WTC11 (cell line): Measurements from ENCODE around the gene SMCO1. TPM values are rescaled to one million over a fixed set of nuclear protein-coding genes. Genes with fewer than 3 reads are reported as not detected.
A peak's percentile ranks its signal among the peaks of the same experiment; 100 is the strongest.

ENCODE experiments used
- ATAC-seq: fragments of 200-7000 bp; cut with Tn5 transposase; 2 replicates; pipeline ENCODE4 v1.10.0; 2021; ENCODE audit warnings: mild to moderate bottlenecking, moderate library complexity
- CTCF ChIA-PET: fragments of 300-600 bp; sonication (Branson Sonifier 250); formaldehyde crosslinking; loops from one replicate; lab custom pipeline; 2021; ENCODE audit warnings: antibody characterized with exemption; lab: Charles Lee
- POLR2A ChIA-PET: fragments of 350-600 bp; sonication (Branson Sonifier 250); formaldehyde crosslinking; loops from one replicate; lab custom pipeline; 2021; ENCODE audit warnings: antibody characterized with exemption; lab: Charles Lee
- DNase-seq: peaks from one replicate; pipeline ENCODE4 v3.0.0; 2021; ENCODE audit warnings: low spot score
- H3K27ac Mint-ChIP-seq: 2 replicates; pipeline ENCODE4 v1.8.0; 2021; ENCODE audit warnings: mixed read lengths
- H3K27me3 Mint-ChIP-seq: 2 replicates; pipeline ENCODE4 v1.8.0; 2021; ENCODE audit warnings: low read depth, mild to moderate bottlenecking, moderate library complexity, mixed read lengths
- H3K36me3 Mint-ChIP-seq: 2 replicates; pipeline ENCODE4 v1.8.0; 2021; ENCODE audit warnings: mixed read lengths
- H3K4me1 Mint-ChIP-seq: 2 replicates; pipeline ENCODE4 v1.8.0; 2022; ENCODE audit warnings: mixed read lengths
- H3K4me3 Mint-ChIP-seq: 2 replicates; pipeline ENCODE4 v1.8.0; 2021; ENCODE audit warnings: mild to moderate bottlenecking, moderate library complexity, mixed read lengths
- H3K9me3 Mint-ChIP-seq: 2 replicates; pipeline ENCODE4 v1.8.0; 2021; ENCODE audit warnings: mixed read lengths
- CDX4 ChIP-seq: fragments of 250-450 bp; sonication (Bioruptor Pico); IDR thresholded peaks from 2 replicates; pipeline ENCODE4 v1.9.0; 2021; ENCODE audit warnings: moderate library complexity, mild to moderate bottlenecking, inconsistent platforms, borderline replicate concordance
- CTCF ChIP-seq: fragments of 200-600 bp; IDR thresholded peaks from 2 replicates; pipeline ENCODE4 v1.8.0; 2022; ENCODE audit warnings: antibody characterized with exemption
- E2F5 ChIP-seq: sonication (generic); formaldehyde crosslinking; IDR thresholded peaks from 2 replicates; pipeline ENCODE4 v1.8.1; 2022; ENCODE audit warnings: mild to moderate bottlenecking, moderate library complexity, missing genetic modification reagents
- ETV6 ChIP-seq: sonication (generic); formaldehyde crosslinking; IDR thresholded peaks from 2 replicates; pipeline ENCODE4 v1.8.1; 2022; ENCODE audit warnings: mild to moderate bottlenecking, missing genetic modification reagents
- IRF2 ChIP-seq: sonication (generic); formaldehyde crosslinking; IDR thresholded peaks from 2 replicates; pipeline ENCODE4 v1.8.0; 2022; ENCODE audit warnings: low read depth, missing genetic modification reagents, borderline replicate concordance
- JUN ChIP-seq: sonication (generic); formaldehyde crosslinking; IDR thresholded peaks from 2 replicates; pipeline ENCODE4 v1.8.0; 2023; ENCODE audit warnings: mild to moderate bottlenecking, missing genetic modification reagents
- KAT7 ChIP-seq: sonication (generic); formaldehyde crosslinking; IDR thresholded peaks from 2 replicates; pipeline ENCODE4 v1.8.1; 2023; ENCODE audit warnings: missing genetic modification reagents, mild to moderate bottlenecking, borderline replicate concordance
- SP1 ChIP-seq: sonication (generic); formaldehyde crosslinking; conservative IDR thresholded peaks from 2 replicates; pipeline ENCODE4 v1.8.1; 2022; ENCODE audit warnings: missing genetic modification reagents
- TEAD1 ChIP-seq: sonication (generic); formaldehyde crosslinking; IDR thresholded peaks from 2 replicates; pipeline ENCODE4 v1.8.0; 2022; ENCODE audit warnings: mild to moderate bottlenecking, missing genetic modification reagents
- TP53 ChIP-seq: sonication (generic); formaldehyde crosslinking; IDR thresholded peaks from 2 replicates; pipeline ENCODE4 v1.8.1; 2023; ENCODE audit warnings: mild to moderate bottlenecking, missing genetic modification reagents
- USF1 ChIP-seq: sonication (generic); formaldehyde crosslinking; IDR thresholded peaks from 2 replicates; pipeline ENCODE4 v1.8.0; 2022; ENCODE audit warnings: mild to moderate bottlenecking, missing genetic modification reagents
- ZBTB21 ChIP-seq: sonication (generic); formaldehyde crosslinking; IDR thresholded peaks from 2 replicates; pipeline ENCODE4 v1.8.1; 2023; ENCODE audit warnings: mild to moderate bottlenecking, missing genetic modification reagents, borderline replicate concordance
- ZNF138 ChIP-seq: sonication (generic); formaldehyde crosslinking; conservative IDR thresholded peaks from 2 replicates; pipeline ENCODE4 v1.8.1; 2022; ENCODE audit warnings: mild to moderate bottlenecking, moderate library complexity, missing genetic modification reagents
- ZNF263 ChIP-seq: sonication (generic); formaldehyde crosslinking; IDR thresholded peaks from 2 replicates; pipeline ENCODE4 v1.8.1; 2022; ENCODE audit warnings: low read depth, mild to moderate bottlenecking, moderate library complexity, missing genetic modification reagents
- ZNF423 ChIP-seq: fragments of 250-450 bp; sonication (Bioruptor Pico); IDR thresholded peaks from 2 replicates; pipeline ENCODE4 v2.1.2; 2022; ENCODE audit warnings: mild to moderate bottlenecking, moderate library complexity
- total RNA-seq: library from RNA; stranded (reverse); gene quantifications from 3 replicates; pipeline ENCODE4 v1.2.3, GENCODE V29; 2021
- TF ChIP-seq, protein P1 (sequence below): fragments of 250-450 bp; sonication (Bioruptor Pico); IDR thresholded peaks from 2 replicates; pipeline ENCODE4 v1.9.0; 2021; ENCODE audit warnings: mild to moderate bottlenecking
- TF ChIP-seq, protein P2 (sequence below): sonication (generic); formaldehyde crosslinking; IDR thresholded peaks from 2 replicates; pipeline ENCODE4 v1.8.0; 2023; ENCODE audit warnings: missing genetic modification reagents
- TF ChIP-seq, protein P3 (sequence below): fragments of 250-450 bp; sonication (Bioruptor Pico); conservative IDR thresholded peaks from 2 replicates; pipeline ENCODE4 v1.9.0; 2021; ENCODE audit warnings: mild to moderate bottlenecking
- TF ChIP-seq, protein P4 (sequence below): sonication (generic); formaldehyde crosslinking; IDR thresholded peaks from 2 replicates; pipeline ENCODE4 v1.8.1; 2022; ENCODE audit warnings: missing genetic modification reagents, borderline replicate concordance

The SMCO1 gene
- total RNA-seq, 1 experiment from 2014 or later = not detected

DNA sequence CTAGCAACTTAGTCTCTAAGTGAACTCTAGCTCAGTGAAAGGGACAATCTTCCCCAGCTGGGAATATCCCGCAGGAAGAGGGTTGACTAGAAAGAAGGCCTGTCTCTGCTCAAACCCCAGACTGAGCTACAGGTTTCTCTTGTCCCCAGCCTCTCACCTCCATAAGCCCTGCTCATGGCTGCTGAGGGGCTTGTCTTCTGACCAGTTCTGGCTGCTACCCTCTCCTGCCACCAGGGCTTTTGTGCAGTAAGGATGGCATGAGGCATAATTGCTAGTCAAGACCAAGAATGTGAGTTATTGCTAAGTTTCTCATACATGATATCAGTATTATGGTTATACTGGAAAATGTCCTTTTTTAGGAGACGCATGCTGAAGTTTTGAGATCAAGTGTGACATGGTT is 31.9 kb upstream of the SMCO1 start:
- Mint-ChIP-seq H3K9me3 (peaks cover 43% of the 10 kb centered on the region), H3K27ac (no peak overlapping the region), H3K4me3 (no peak overlapping the region), H3K4me1 (no peaks in the 10 kb centered on the region), H3K27me3 (peaks cover 10% of the 10 kb centered on the region), H3K36me3 (peaks cover 27% of the 10 kb centered on the region)
- ChIA-PET CTCF (interaction anchor here (1.5 kb wide), 1 partner anchor 10 kb away, joined by 3 read pairs; no protein-coding TSS in a partner anchor), POLR2A (no interaction called here)
- peak; percentile 30; the same call in 1 of the 2 replicates for ATAC-seq
- TF ChIP-seq, protein P1, sequence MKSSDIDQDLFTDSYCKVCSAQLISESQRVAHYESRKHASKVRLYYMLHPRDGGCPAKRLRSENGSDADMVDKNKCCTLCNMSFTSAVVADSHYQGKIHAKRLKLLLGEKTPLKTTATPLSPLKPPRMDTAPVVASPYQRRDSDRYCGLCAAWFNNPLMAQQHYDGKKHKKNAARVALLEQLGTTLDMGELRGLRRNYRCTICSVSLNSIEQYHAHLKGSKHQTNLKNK (CRISPR knock-in tag) = no peak
- TF ChIP-seq, protein P2, sequence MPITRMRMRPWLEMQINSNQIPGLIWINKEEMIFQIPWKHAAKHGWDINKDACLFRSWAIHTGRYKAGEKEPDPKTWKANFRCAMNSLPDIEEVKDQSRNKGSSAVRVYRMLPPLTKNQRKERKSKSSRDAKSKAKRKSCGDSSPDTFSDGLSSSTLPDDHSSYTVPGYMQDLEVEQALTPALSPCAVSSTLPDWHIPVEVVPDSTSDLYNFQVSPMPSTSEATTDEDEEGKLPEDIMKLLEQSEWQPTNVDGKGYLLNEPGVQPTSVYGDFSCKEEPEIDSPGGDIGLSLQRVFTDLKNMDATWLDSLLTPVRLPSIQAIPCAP (CRISPR knock-in tag) = no peak
- no peak for TF ChIP-seq USF1 (CRISPR knock-in tag)
- no peak for TF ChIP-seq ZNF263 (CRISPR knock-in tag)
- no peak for TF ChIP-seq CDX4 (CRISPR knock-in tag)
- no peak for DNase-seq

- Mint-ChIP-seq H3K36me3 (peaks cover 25% of the 10 kb centered on the region), H3K9me3 (peaks cover 40% of the 10 kb centered on the region), H3K27me3 (peaks cover 10% of the 10 kb centered on the region), H3K4me1 (no peaks in the 10 kb centered on the region), H3K27ac (no peak overlapping the region), H3K4me3 (no peak overlapping the region)
- no peak for TF ChIP-seq KAT7
- no peak for TF ChIP-seq IRF2 (CRISPR knock-in tag)
- TF ChIP-seq, protein P3, sequence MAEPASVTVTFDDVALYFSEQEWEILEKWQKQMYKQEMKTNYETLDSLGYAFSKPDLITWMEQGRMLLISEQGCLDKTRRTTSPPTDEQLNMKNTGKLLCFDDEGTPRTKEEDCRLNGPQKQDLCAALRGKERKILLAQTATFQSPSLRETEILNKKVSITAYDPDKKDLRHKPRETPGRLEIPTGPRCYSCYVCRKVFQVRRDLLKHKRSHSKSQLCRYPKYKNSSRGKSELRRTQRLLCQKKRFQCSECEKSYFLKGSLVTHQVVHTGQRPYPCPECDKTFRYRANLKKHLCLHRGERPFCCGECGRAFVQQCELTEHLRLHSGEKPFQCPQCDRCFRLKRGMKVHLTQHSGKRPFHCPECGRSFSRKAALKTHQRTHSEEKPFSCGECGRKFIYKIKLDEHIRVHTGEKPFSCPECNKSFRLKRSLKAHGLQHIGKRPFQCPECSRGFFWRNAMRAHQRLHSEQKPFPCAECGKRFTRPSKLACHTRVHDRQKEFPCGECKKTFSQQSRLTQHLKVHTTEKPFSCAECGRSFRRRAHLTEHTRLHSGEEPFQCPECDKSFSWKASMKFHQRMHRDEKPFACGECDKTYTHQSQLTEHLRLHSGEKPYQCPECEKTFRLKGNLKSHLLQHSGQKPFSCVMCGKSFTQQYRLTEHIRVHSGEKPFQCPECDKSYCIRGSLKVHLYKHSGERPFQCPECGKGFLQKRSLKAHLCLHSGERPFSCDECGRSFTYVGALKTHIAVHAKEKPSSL = no peak
- TF ChIP-seq TEAD1 = no peak
- no peak for TF ChIP-seq TP53
- no peak for ATAC-seq
- DNase-seq = no peak
- ChIA-PET CTCF (interaction anchor here (0.5 to 1.5 kb wide), 2 partner anchors 8 to 10 kb away, joined by 3 read pairs; no protein-coding TSS in a partner anchor), POLR2A (no interaction called here)
Observed at GRCh38 chr3:196546537-196546936, 31.4 kb upstream of the SMCO1 start.

GRCh38 chr3:196544491-196544992 is 29.4 kb upstream of the SMCO1 start:
- ChIA-PET CTCF (no interaction called here), POLR2A (no interaction called here)
- no peak for ATAC-seq
- Mint-ChIP-seq H3K36me3 (peaks cover 13% of the 10 kb centered on the region), H3K27me3 (peaks cover 10% of the 10 kb centered on the region), H3K4me1 (no peaks in the 10 kb centered on the region), H3K4me3 (no peak overlapping the region), H3K27ac (no peak overlapping the region), H3K9me3 (peaks cover 28% of the 10 kb centered on the region)
- no peak for DNase-seq
- TF ChIP-seq E2F5 (CRISPR knock-in tag) (no peak), TEAD1 (no peak), ZBTB21 (CRISPR knock-in tag) (no peak), SP1 (CRISPR knock-in tag) (no peak), ETV6 (CRISPR knock-in tag) (no peak), ZNF423 (CRISPR knock-in tag) (no peak), ZNF138 (CRISPR knock-in tag) (no peak), CTCF (no peak), JUN (CRISPR knock-in tag) (no peak)
- TF ChIP-seq, protein P4, sequence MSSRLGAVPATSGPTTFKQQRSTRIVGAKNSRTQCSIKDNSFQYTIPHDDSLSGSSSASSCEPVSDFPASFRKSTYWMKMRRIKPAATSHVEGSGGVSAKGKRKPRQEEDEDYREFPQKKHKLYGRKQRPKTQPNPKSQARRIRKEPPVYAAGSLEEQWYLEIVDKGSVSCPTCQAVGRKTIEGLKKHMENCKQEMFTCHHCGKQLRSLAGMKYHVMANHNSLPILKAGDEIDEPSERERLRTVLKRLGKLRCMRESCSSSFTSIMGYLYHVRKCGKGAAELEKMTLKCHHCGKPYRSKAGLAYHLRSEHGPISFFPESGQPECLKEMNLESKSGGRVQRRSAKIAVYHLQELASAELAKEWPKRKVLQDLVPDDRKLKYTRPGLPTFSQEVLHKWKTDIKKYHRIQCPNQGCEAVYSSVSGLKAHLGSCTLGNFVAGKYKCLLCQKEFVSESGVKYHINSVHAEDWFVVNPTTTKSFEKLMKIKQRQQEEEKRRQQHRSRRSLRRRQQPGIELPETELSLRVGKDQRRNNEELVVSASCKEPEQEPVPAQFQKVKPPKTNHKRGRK (CRISPR knock-in tag) = no peak
- TF ChIP-seq, protein P3 = no peak
